PC-3 (cell line): Measurements from ENCODE around the gene HOXA6. TPM values are rescaled to one million over a fixed set of nuclear protein-coding genes. Genes with fewer than 3 reads are reported as not detected.

Experiments used
- ATAC-seq: fragments of 200-7000 bp; cut with Tn5 transposase; 2 replicates; pipeline ENCODE4 v1.9.1; 2020; ENCODE audit warnings: mild to moderate bottlenecking, moderate library complexity
- BruUV-seq: library from RNA; stranded (reverse); fragments of 400-500 nt; replicated peaks from 2 replicates; lab custom pipeline; 2021; lab: Mats Ljungman, UMichigan
- CTCF ChIA-PET: fragments of 300-600 bp; sonication (Branson Sonifier 250); formaldehyde crosslinking; loops from one replicate; lab custom pipeline; 2022; ENCODE audit warnings: antibody characterized with exemption; lab: Charles Lee
- POLR2A ChIA-PET: fragments of 300-600 bp; sonication (Branson Sonifier 250); formaldehyde crosslinking; loops from one replicate; lab custom pipeline; 2022; ENCODE audit warnings: antibody characterized with exemption; ENCODE audit not compliant: unreplicated experiment; lab: Charles Lee
- DNase-seq: peaks from one replicate; pipeline ENCODE4 v3.0.0-alpha.2; 2015
- H2AFZ ChIP-seq: fragments of 300-600 bp; sonication (generic); 2 replicates; pipeline ENCODE4 v1.6.0; 2016; ENCODE audit warnings: antibody characterized with exemption, low read length
- H3F3A ChIP-seq: fragments of 300-600 bp; sonication (generic); one replicate; pipeline ENCODE4 v1.6.0; 2017; ENCODE audit warnings: antibody characterized with exemption, low read length, control low read depth, mild to moderate bottlenecking; ENCODE audit not compliant: unreplicated experiment
- H3K27ac ChIP-seq: fragments of 300-600 bp; sonication (generic); 2 replicates; pipeline ENCODE4 v1.5.1; 2016; ENCODE audit warnings: mild to moderate bottlenecking, low read length
- H3K27me3 ChIP-seq: fragments of 300-600 bp; sonication (generic); 2 replicates; pipeline ENCODE4 v1.6.1; 2016; ENCODE audit warnings: low read length, mixed read lengths
- H3K36me3 ChIP-seq: fragments of 300-600 bp; sonication (generic); 2 replicates; pipeline ENCODE4 v1.6.1; 2016; ENCODE audit warnings: low read depth, mixed run types, low read length, mixed read lengths
- H3K4me1 ChIP-seq: fragments of 300-600 bp; sonication (generic); 2 replicates; pipeline ENCODE4 v1.5.1; 2016; ENCODE audit warnings: low read length; ENCODE audit not compliant: insufficient read depth
- H3K4me2 ChIP-seq: fragments of 300-600 bp; sonication (generic); 2 replicates; pipeline ENCODE4 v1.6.0; 2016; ENCODE audit warnings: low read length
- H3K4me3 ChIP-seq: fragments of 300-600 bp; sonication (generic); 2 replicates; pipeline ENCODE4 v1.5.1; 2016; ENCODE audit warnings: mild to moderate bottlenecking, low read length, mixed read lengths
- H3K79me2 ChIP-seq: fragments of 300-600 bp; sonication (generic); 2 replicates; pipeline ENCODE4 v1.6.1; 2017; ENCODE audit warnings: low read length, mixed read lengths
- H3K9ac ChIP-seq: fragments of 300-600 bp; sonication (generic); 2 replicates; pipeline ENCODE4 v1.6.0; 2016; ENCODE audit warnings: mild to moderate bottlenecking, low read length
- H3K9me2 ChIP-seq: fragments of 300-600 bp; sonication (generic); replicated peaks from 2 replicates; pipeline ENCODE4 v1.6.1; 2016; ENCODE audit warnings: mixed run types, low read length, mixed read lengths
- H3K9me3 ChIP-seq: fragments of 300-600 bp; sonication (generic); 2 replicates; pipeline ENCODE4 v1.6.1; 2016; ENCODE audit warnings: low read length, mixed read lengths
- H4K20me1 ChIP-seq: fragments of 300-600 bp; sonication (generic); 2 replicates; pipeline ENCODE4 v1.6.1; 2016; ENCODE audit warnings: low read length, mixed read lengths
- EZH2 ChIP-seq: fragments of 300-600 bp; sonication (generic); IDR thresholded peaks from one replicate; pipeline ENCODE4 v1.6.1; 2017; ENCODE audit warnings: antibody characterized with exemption, mild to moderate bottlenecking, low read length; ENCODE audit not compliant: unreplicated experiment
- EZH2phosphoT487 ChIP-seq: fragments of 300-600 bp; sonication (generic); IDR thresholded peaks from 2 replicates; pipeline ENCODE4 v1.6.1; 2018; ENCODE audit warnings: mild to moderate bottlenecking, antibody characterized with exemption, low read length, borderline replicate concordance
- intact Hi-C: fragments of 100-400 bp; cut with micrococcal nuclease; formaldehyde crosslinking; loops from 2 replicates; pipeline ENCODE4 v1.9.0; 2023
- total RNA-seq: library from RNA; depleted of rRNA; stranded (reverse); fragments of >200 nt; gene quantifications from 2 replicates; pipeline ENCODE4 v1.2.3, GENCODE V29; 2014
- TF ChIP-seq, protein P1 (sequence below): fragments of 300-600 bp; sonication (generic); conservative IDR thresholded peaks from 2 replicates; pipeline ENCODE4 v1.5.1; 2017; ENCODE audit warnings: antibody characterized with exemption, low read depth, mild to moderate bottlenecking, low read length

HOXA6 gene
- total RNA-seq, 1 experiment from 2014 or later, result 8.3 TPM

- peak overlapping the region; percentile 84 for H3K4me3 ChIP-seq
- no peaks in the 10 kb centered on the region for H3K27me3 ChIP-seq
- H3F3A ChIP-seq, result no peaks in the 10 kb centered on the region
- BruUV-seq, result no TSS peak
- intact Hi-C loops, result loop anchor here (1.0 to 2.0 kb wide), 4 partner anchors 35 to 245 kb away; partner anchors contain the start of gene HOXA3
- ATAC-seq (no peak), DNase-seq (no peak)
- POLR2A ChIA-PET, result interaction anchor here (0.5 to 0.6 kb wide), 2 partner anchors 12 to 234 kb away, joined by 3 to 4 read pairs; no protein-coding TSS in a partner anchor
- TF ChIP-seq EZH2phosphoT487 (no peak), EZH2 (no peak)
- TF ChIP-seq, protein P1, sequence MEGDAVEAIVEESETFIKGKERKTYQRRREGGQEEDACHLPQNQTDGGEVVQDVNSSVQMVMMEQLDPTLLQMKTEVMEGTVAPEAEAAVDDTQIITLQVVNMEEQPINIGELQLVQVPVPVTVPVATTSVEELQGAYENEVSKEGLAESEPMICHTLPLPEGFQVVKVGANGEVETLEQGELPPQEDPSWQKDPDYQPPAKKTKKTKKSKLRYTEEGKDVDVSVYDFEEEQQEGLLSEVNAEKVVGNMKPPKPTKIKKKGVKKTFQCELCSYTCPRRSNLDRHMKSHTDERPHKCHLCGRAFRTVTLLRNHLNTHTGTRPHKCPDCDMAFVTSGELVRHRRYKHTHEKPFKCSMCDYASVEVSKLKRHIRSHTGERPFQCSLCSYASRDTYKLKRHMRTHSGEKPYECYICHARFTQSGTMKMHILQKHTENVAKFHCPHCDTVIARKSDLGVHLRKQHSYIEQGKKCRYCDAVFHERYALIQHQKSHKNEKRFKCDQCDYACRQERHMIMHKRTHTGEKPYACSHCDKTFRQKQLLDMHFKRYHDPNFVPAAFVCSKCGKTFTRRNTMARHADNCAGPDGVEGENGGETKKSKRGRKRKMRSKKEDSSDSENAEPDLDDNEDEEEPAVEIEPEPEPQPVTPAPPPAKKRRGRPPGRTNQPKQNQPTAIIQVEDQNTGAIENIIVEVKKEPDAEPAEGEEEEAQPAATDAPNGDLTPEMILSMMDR, result no peak
- peak overlapping the region; percentile 58 for H2AFZ ChIP-seq
- no peaks in the 10 kb centered on the region for H3K9me2 ChIP-seq
- CTCF ChIA-PET, result interaction anchor here (0.7 to 1.1 kb wide), 3 partner anchors 11 to 256 kb away, joined by 3 to 5 read pairs (median 5); partner anchors contain the start of gene HOXA4
- H3K79me2 ChIP-seq, result peaks cover 49% of the 10 kb centered on the region
- H3K9me3 ChIP-seq, result no peaks in the 10 kb centered on the region
- H3K9ac ChIP-seq, result peak overlapping the region; percentile 79
- peaks cover 19% of the 10 kb centered on the region for H3K4me1 ChIP-seq
- peak overlapping the region; percentile 94 for H3K4me2 ChIP-seq
- H3K27ac ChIP-seq, result peak overlapping the region; percentile 88
- H4K20me1 ChIP-seq, result no peaks in the 10 kb centered on the region
- peaks cover 14% of the 10 kb centered on the region; the same call in 1 of the 2 replicates for H3K36me3 ChIP-seq
Measured at GRCh38 chr7:27099453-27100370, 47.9 kb downstream of the HOXA6 start.

- Histone ChIP-seq H3K79me2 (peaks cover 52% of the 10 kb centered on the region), H3K36me3 (peaks cover 14% of the 10 kb centered on the region; the same call in 1 of the 2 replicates), H3K27ac (peak overlapping the region; percentile 88), H4K20me1 (no peaks in the 10 kb centered on the region), H3K4me2 (peak overlapping the region; percentile 94), H2AFZ (peak overlapping the region; percentile 58), H3K27me3 (no peaks in the 10 kb centered on the region), H3K9ac (peak overlapping the region; percentile 79), H3K9me2 (no peaks in the 10 kb centered on the region), H3K9me3 (no peaks in the 10 kb centered on the region), H3K4me3 (peak overlapping the region; percentile 84), H3K4me1 (peaks cover 23% of the 10 kb centered on the region), H3F3A (no peaks in the 10 kb centered on the region)
- no peak for TF ChIP-seq EZH2phosphoT487
- TF ChIP-seq EZH2, result no peak
- TF ChIP-seq, protein P1, result no peak
- intact Hi-C loops, result loop anchor here (1.0 to 2.0 kb wide), 8 partner anchors 11 to 244 kb away; partner anchors contain the start of genes HOXA3 and SKAP2
- peak; percentile 30 for ATAC-seq
- ChIA-PET POLR2A (interaction anchor here (0.5 to 1.3 kb wide), 8 partner anchors 12 to 306 kb away, joined by 3 to 9 read pairs (median 4); no protein-coding TSS in a partner anchor), CTCF (interaction anchor here (0.6 to 1.1 kb wide), 5 partner anchors 12 to 255 kb away, joined by 3 to 5 read pairs (median 4); partner anchors contain the start of gene HOXA4)
- TSS peak; percentile 1 for BruUV-seq
- DNase-seq, result peak; percentile 59
Measured at GRCh38 chr7:27098578-27099451, 48.8 kb downstream of the HOXA6 start.
